Activated naive CD8-positive, alpha-beta T cell treated with anti-CD3 and anti-CD28 coated beads for 36 hours (primary cell): Measurements from ENCODE around the gene HP. TPM values are rescaled to one million over a fixed set of nuclear protein-coding genes. Genes with fewer than 3 reads are reported as not detected.
A peak's percentile ranks its signal among the peaks of the same experiment; 100 is the strongest.
"Not testable (repeated sequence)": the region's sequence is repeated elsewhere in the genome, so short reads cannot be mapped to it uniquely, and the experiment has no call there.

ENCODE experiments used
- DNase-seq: peaks from one replicate; pipeline ENCODE4 v3.0.0; 2021
- H3K27ac Mint-ChIP-seq: one replicate; pipeline ENCODE4 v1.8.0; 2022; ENCODE audit warnings: mild to moderate bottlenecking, moderate library complexity, mixed read lengths
- H3K27me3 Mint-ChIP-seq: one replicate; pipeline ENCODE4 v1.8.0; 2022; ENCODE audit warnings: mild to moderate bottlenecking, mixed read lengths
- H3K36me3 Mint-ChIP-seq: one replicate; pipeline ENCODE4 v1.8.0; 2021; ENCODE audit warnings: mild to moderate bottlenecking, mixed read lengths
- H3K4me1 Mint-ChIP-seq: one replicate; pipeline ENCODE4 v1.8.0; 2021; ENCODE audit warnings: mixed read lengths
- H3K4me3 Mint-ChIP-seq: one replicate; pipeline ENCODE4 v1.8.0; 2022; ENCODE audit warnings: mild to moderate bottlenecking, moderate library complexity, mixed read lengths
- H3K9me3 Mint-ChIP-seq: one replicate; pipeline ENCODE4 v1.8.0; 2022; ENCODE audit warnings: mixed read lengths
- total RNA-seq, 2 experiments: library from RNA; stranded (reverse); gene quantifications; one replicate each; pipeline ENCODE4 v1.2.3, GENCODE V29; 2021

Gene HP
- total RNA-seq, 2 experiments from 2014 or later: not detected

DNA sequence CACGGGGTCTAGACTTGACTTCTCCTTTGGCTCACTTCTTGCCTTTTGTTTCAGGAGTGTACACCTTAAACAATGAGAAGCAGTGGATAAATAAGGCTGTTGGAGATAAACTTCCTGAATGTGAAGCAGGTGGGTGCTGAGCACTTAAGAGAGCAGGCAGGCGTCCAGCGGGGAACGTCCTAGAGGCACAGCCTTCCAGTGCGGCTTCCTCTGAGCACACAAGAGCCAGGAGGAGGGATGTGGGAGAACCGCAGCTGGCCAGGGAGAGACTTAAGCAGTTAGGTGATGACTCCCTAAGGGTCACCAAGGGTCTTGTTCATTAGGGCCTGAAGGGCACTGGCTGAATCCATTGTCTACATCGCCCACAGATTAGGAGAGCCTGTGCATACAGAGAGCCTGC lies 4.8 kb downstream of the HP start:
- DNase-seq, H3K9me3 Mint-ChIP-seq, H3K4me3 Mint-ChIP-seq, H3K4me1 Mint-ChIP-seq, H3K27ac Mint-ChIP-seq, H3K36me3 Mint-ChIP-seq, H3K27me3 Mint-ChIP-seq: not testable (repeated sequence)

DNA sequence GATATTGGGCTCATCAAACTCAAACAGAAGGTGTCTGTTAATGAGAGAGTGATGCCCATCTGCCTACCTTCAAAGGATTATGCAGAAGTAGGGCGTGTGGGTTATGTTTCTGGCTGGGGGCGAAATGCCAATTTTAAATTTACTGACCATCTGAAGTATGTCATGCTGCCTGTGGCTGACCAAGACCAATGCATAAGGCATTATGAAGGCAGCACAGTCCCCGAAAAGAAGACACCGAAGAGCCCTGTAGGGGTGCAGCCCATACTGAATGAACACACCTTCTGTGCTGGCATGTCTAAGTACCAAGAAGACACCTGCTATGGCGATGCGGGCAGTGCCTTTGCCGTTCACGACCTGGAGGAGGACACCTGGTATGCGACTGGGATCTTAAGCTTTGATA lies 6.1 kb downstream of the HP start:
- no peak for DNase-seq
- Mint-ChIP-seq H3K9me3 (no peaks in the 10 kb centered on the region), H3K36me3 (no peaks in the 10 kb centered on the region), H3K27me3 (no peaks in the 10 kb centered on the region), H3K27ac (no peak overlapping the region), H3K4me3 (no peak overlapping the region), H3K4me1 (no peaks in the 10 kb centered on the region)

GRCh38 chr16:72061564-72061963 lies 7.3 kb downstream of the HP start:
- Mint-ChIP-seq H3K36me3 (no peaks in the 10 kb centered on the region), H3K27ac (no peak overlapping the region), H3K4me3 (no peak overlapping the region), H3K4me1 (no peaks in the 10 kb centered on the region), H3K9me3 (no peaks in the 10 kb centered on the region), H3K27me3 (no peaks in the 10 kb centered on the region)
- no peak for DNase-seq

GRCh38 chr16:72064361-72064894 lies 10.1 kb downstream of the HP start:
- Mint-ChIP-seq H3K4me1 (no peaks in the 10 kb centered on the region), H3K27me3 (no peaks in the 10 kb centered on the region), H3K9me3 (no peaks in the 10 kb centered on the region), H3K4me3 (no peak overlapping the region), H3K27ac (no peak overlapping the region), H3K36me3 (no peaks in the 10 kb centered on the region)
- DNase-seq: no peak

GRCh38 chr16:72066747-72067146 lies 12.4 kb downstream of the HP start:
- H3K27ac Mint-ChIP-seq: no peak overlapping the region
- H3K27me3 Mint-ChIP-seq: no peaks in the 10 kb centered on the region
- H3K4me1 Mint-ChIP-seq: no peaks in the 10 kb centered on the region
- no peaks in the 10 kb centered on the region for H3K9me3 Mint-ChIP-seq
- DNase-seq: no peak
- no peak overlapping the region for H3K4me3 Mint-ChIP-seq
- no peaks in the 10 kb centered on the region for H3K36me3 Mint-ChIP-seq

DNA sequence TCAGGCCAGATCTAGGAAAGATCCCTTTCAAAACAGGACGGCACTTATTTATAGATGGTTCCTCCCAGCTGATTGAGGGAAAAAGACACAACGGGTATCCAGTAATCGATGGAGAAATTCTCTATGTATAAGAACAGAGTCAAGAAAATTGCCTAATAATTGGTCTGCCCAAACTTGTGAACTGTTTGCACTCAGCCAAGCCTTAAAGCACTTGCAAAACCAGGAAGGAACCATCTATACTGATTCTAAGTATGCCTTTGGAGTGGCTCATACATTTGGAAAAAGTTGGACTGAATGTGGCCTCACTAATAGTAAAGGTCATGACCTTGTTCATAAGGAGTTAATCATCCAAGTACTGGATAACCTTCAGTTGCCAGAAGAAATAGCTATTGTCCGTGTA lies 14.6 kb downstream of the HP start:
- no peaks in the 10 kb centered on the region for H3K4me1 Mint-ChIP-seq
- no peaks in the 10 kb centered on the region for H3K9me3 Mint-ChIP-seq
- no peaks in the 10 kb centered on the region for H3K36me3 Mint-ChIP-seq
- H3K27me3 Mint-ChIP-seq: no peaks in the 10 kb centered on the region
- no peak overlapping the region for H3K27ac Mint-ChIP-seq
- H3K4me3 Mint-ChIP-seq: no peak overlapping the region
- DNase-seq: no peak

- Mint-ChIP-seq H3K27me3 (no peaks in the 10 kb centered on the region), H3K36me3 (no peaks in the 10 kb centered on the region), H3K27ac (no peak overlapping the region), H3K9me3 (no peaks in the 10 kb centered on the region), H3K4me3 (no peak overlapping the region), H3K4me1 (no peaks in the 10 kb centered on the region)
- no peak for DNase-seq
Observed at GRCh38 chr16:72072514-72073342, 18.4 kb downstream of the HP start.

DNA sequence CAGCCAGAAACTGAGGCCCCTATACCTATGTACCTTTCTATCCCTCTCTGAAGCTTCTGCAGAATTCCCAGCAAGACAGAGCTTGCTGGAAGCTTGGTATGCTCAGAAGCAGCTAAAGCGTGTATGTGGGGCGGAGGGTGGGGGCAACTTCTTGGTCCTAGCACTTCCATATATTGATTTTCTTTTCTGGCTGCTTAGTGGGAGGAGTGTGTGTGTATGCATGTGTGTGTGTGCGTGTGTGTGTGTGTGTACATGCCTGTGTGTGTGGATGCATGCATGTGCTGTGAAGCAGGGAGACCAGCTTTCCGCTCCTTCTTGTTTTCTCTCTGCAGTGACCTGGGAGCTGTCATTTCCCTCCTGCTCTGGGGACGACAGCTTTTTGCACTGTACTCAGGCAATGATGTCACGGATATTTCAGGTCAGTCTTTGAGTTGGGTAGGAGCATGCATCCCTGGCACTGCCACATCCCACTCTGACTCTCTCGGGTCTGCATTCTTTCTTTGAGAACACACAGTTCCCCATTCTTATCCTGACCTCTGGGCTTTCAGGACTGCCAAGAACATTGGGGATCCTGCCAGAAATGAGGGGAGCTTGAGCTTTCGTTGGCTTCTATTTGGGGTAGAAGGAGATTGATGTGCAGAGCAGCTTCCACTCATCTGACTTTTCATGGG lies 19.4 kb downstream of the HP start:
- Mint-ChIP-seq H3K4me3 (no peak overlapping the region), H3K27me3 (no peaks in the 10 kb centered on the region), H3K4me1 (no peaks in the 10 kb centered on the region), H3K9me3 (no peaks in the 10 kb centered on the region), H3K27ac (no peak overlapping the region), H3K36me3 (no peaks in the 10 kb centered on the region)
- no peak for DNase-seq

GRCh38 chr16:72075067-72075466 lies 20.8 kb downstream of the HP start:
- not testable (repeated sequence) for H3K27me3 Mint-ChIP-seq, H3K27ac Mint-ChIP-seq, H3K36me3 Mint-ChIP-seq, DNase-seq, H3K4me1 Mint-ChIP-seq, H3K9me3 Mint-ChIP-seq, H3K4me3 Mint-ChIP-seq

- not testable (repeated sequence) for H3K4me3 Mint-ChIP-seq, DNase-seq, H3K27me3 Mint-ChIP-seq, H3K27ac Mint-ChIP-seq, H3K9me3 Mint-ChIP-seq, H3K4me1 Mint-ChIP-seq, H3K36me3 Mint-ChIP-seq
Observed at GRCh38 chr16:72076991-72077706, 22.8 kb downstream of the HP start.

DNA sequence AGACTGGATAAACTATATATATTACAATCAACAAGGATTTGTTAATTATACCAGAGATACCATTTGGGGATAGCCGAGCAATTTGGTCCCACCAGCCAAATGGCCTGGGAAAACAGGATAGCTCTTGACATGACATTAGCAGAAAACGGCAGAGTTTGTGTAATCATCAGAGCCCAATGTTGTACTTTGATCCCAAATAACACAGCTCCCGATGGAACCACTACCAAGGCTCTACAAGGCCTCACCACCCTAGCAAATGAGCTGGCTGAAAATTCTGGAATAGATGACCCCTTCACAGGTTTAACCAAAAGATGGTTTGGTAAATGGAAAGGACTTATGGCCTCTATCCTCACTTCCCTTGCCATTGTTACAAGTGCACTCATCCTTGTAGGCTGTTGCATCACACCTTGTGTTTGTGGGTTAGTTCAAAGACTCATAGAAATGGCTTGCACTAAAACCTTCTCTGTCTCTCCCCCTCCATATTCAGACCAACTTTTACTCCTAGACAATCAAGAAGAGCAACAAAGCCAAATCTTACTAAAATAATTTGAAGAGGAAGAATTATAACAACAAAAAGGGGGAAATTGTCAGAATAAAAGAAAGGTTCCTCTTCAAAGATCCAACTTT lies 29.6 kb downstream of the HP start:
- Mint-ChIP-seq H3K4me3 (no peak overlapping the region), H3K4me1 (no peaks in the 10 kb centered on the region), H3K27me3 (no peaks in the 10 kb centered on the region), H3K27ac (no peak overlapping the region), H3K9me3 (peaks cover 12% of the 10 kb centered on the region), H3K36me3 (peaks cover 35% of the 10 kb centered on the region)
- no peak for DNase-seq

DNA sequence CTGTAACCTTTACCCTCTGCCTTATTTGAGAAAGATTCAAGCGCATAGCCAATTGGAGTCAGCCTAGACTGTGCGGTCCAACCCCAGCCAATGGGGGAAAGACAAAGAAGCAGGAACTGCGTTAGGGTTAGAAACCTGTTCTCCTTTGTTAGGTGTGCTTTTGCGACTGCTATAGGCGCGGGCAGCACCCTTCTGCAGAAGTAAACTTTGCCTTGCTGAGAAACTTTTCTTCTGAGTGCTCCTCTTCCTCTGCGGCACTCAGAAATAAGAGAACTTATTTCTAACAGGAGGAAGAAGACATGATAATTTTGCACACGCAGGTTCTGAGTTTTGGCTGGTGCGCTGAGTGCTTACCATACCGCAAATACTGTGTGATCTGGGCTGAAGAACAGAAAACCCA lies 30.1 kb downstream of the HP start:
- Mint-ChIP-seq H3K4me1 (no peaks in the 10 kb centered on the region), H3K9me3 (peaks cover 12% of the 10 kb centered on the region), H3K27ac (no peak overlapping the region), H3K4me3 (no peak overlapping the region), H3K27me3 (no peaks in the 10 kb centered on the region), H3K36me3 (peaks cover 39% of the 10 kb centered on the region)
- no peak for DNase-seq

DNA sequence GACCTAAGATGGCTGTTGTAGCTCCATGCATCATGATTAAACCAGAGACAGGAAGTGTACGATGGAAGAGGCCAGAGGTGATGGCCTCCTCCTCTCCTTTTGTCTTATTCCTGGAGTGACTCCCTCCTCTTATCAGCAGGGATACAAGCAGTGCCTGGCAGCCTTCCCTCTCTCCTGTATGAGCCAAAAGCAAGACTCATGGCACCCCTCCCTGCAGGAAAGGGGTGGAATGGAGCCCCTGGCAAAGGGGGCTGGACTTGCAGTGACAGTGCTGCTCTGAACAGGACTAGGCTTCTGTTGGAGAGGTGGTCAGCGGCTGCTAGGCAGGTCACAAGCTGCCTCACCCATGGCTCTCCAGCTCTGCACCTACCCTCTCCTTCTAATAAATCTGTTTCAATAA lies 30.7 kb downstream of the HP start:
- H3K9me3 Mint-ChIP-seq: peaks cover 12% of the 10 kb centered on the region
- DNase-seq: no peak
- no peaks in the 10 kb centered on the region for H3K27me3 Mint-ChIP-seq
- H3K4me3 Mint-ChIP-seq: no peak overlapping the region
- no peaks in the 10 kb centered on the region for H3K4me1 Mint-ChIP-seq
- H3K36me3 Mint-ChIP-seq: peaks cover 39% of the 10 kb centered on the region
- H3K27ac Mint-ChIP-seq: no peak overlapping the region

GRCh38 chr16:72091217-72091616 lies 36.9 kb downstream of the HP start:
- DNase-seq: no peak
- Mint-ChIP-seq H3K27ac (peak overlapping the region; percentile 32), H3K27me3 (no peaks in the 10 kb centered on the region), H3K4me1 (peaks cover 34% of the 10 kb centered on the region), H3K9me3 (no peaks in the 10 kb centered on the region), H3K36me3 (peaks cover 25% of the 10 kb centered on the region), H3K4me3 (peak overlapping the region; percentile 99)
